HG02852 (cell line): Measurements from ENCODE around the gene C7orf57.

ENCODE experiments used
- ATAC-seq: cut with Tn5 transposase; IDR thresholded peaks from one replicate; pipeline ENCODE4 v1.9.1; 2021; ENCODE audit warnings: mild to moderate bottlenecking, moderate library complexity; ENCODE audit not compliant: unreplicated experiment

Gene C7orf57

GRCh38 chr7:48106906-48107659 lies 71.7 kb downstream of the C7orf57 start:
- ATAC-seq: no peak

GRCh38 chr7:48107926-48108472 lies 72.7 kb downstream of the C7orf57 start:
- no peak for ATAC-seq

GRCh38 chr7:48108959-48109847 lies 73.9 kb downstream of the C7orf57 start:
- ATAC-seq: no peak

- ATAC-seq: peak; percentile 87
Measured at GRCh38 chr7:48109848-48110663, 74.7 kb downstream of the C7orf57 start.

GRCh38 chr7:48110868-48111267 lies 75.5 kb downstream of the C7orf57 start:
- no peak for ATAC-seq
